Stomach smooth muscle (tissue), 2 donors: ENCODE results near the gene TRIM24.
"Not testable (repeated sequence)": the region's sequence is repeated elsewhere in the genome, so short reads cannot be mapped to it uniquely, and the experiment has no call there.

Experiments used
- H3K27ac ChIP-seq: one replicate; pipeline ENCODE4 v1.7.0; 2013; ENCODE audit warnings: mild to moderate bottlenecking, low read length, inconsistent platforms
- H3K27me3 ChIP-seq, 2 donors: one replicate each; pipeline ENCODE4 v1.7.0; 2013; ENCODE audit warnings: low read length in 2 of 2; ENCODE audit not compliant: insufficient read depth in 2 of 2, control insufficient read depth in 1 of 2
- H3K36me3 ChIP-seq, 2 donors: one replicate each; pipeline ENCODE4 v1.7.0; 2013; ENCODE audit warnings: low read length in 2 of 2; ENCODE audit not compliant: control insufficient read depth in 2 of 2, insufficient read depth in 2 of 2
- H3K4me1 ChIP-seq: one replicate; pipeline ENCODE4 v1.7.0; 2013; ENCODE audit warnings: low read length; ENCODE audit not compliant: control insufficient read depth, insufficient read depth
- H3K4me3 ChIP-seq, 2 donors: one replicate each; pipeline ENCODE4 v1.7.0; 2013; ENCODE audit warnings: low read length in 2 of 2
- H3K9ac ChIP-seq, 2 donors: one replicate each; pipeline ENCODE4 v1.7.0; 2013; ENCODE audit warnings: low read length in 2 of 2, mild to moderate bottlenecking in 1 of 2
- H3K9me3 ChIP-seq, 2 donors: one replicate each; pipeline ENCODE4 v1.7.0; 2013; ENCODE audit warnings: low read length in 2 of 2; ENCODE audit not compliant: control insufficient read depth in 2 of 2
- donor health status: healthy.
- donor health status: Pancreatic carcinoma.

Gene TRIM24

GRCh38 chr7:138499340-138499739 lies 39.3 kb downstream of the TRIM24 start:
- Histone ChIP-seq H3K27ac (no peak overlapping the region), H3K4me3 (no peak overlapping the region)

GRCh38 chr7:138500303-138500702 lies 40.2 kb downstream of the TRIM24 start:
- H3K27ac ChIP-seq, H3K4me3 ChIP-seq, H3K27me3 ChIP-seq, H3K36me3 ChIP-seq, H3K9ac ChIP-seq, H3K4me1 ChIP-seq, H3K9me3 ChIP-seq: not testable (repeated sequence)

More at GRCh38 chr7:138499340-138499739, 39.3 kb downstream of the TRIM24 start:
- Histone ChIP-seq H3K27me3 (no peaks in the 10 kb centered on the region), H3K4me1 (no peaks in the 10 kb centered on the region), H3K9me3 (no peaks in the 10 kb centered on the region), H3K36me3 (no peaks in the 10 kb centered on the region), H3K9ac (no peak overlapping the region)

- Histone ChIP-seq H3K4me1 (no peaks in the 10 kb centered on the region), H3K9ac (no peak overlapping the region), H3K9me3 (no peaks in the 10 kb centered on the region), H3K4me3 (no peak overlapping the region), H3K27me3 (no peaks in the 10 kb centered on the region), H3K27ac (no peak overlapping the region), H3K36me3 (no peaks in the 10 kb centered on the region)
These were observed 40.8 kb downstream of the TRIM24 start for GRCh38 chr7:138500892-138501291.

- H3K4me3 ChIP-seq, result no peak overlapping the region
- H3K9ac ChIP-seq, result no peak overlapping the region
- no peak overlapping the region for H3K27ac ChIP-seq
- no peaks in the 10 kb centered on the region for H3K9me3 ChIP-seq
- no peaks in the 10 kb centered on the region for H3K36me3 ChIP-seq
- no peaks in the 10 kb centered on the region for H3K4me1 ChIP-seq
- H3K27me3 ChIP-seq, result no peaks in the 10 kb centered on the region
These were observed 42.1 kb downstream of the TRIM24 start for GRCh38 chr7:138502023-138502767.

- no peaks in the 10 kb centered on the region for H3K9me3 ChIP-seq
- H3K27me3 ChIP-seq, result no peaks in the 10 kb centered on the region
- peaks cover 2% of the 10 kb centered on the region for H3K4me1 ChIP-seq
- H3K9ac ChIP-seq, result no peak overlapping the region
- H3K4me3 ChIP-seq, result no peak overlapping the region
- H3K36me3 ChIP-seq, result no peaks in the 10 kb centered on the region
- no peak overlapping the region for H3K27ac ChIP-seq
These were observed 45.4 kb downstream of the TRIM24 start for GRCh38 chr7:138505361-138505873.

GRCh38 chr7:138506764-138507163 lies 46.7 kb downstream of the TRIM24 start:
- Histone ChIP-seq H3K4me3 (no peak overlapping the region), H3K4me1 (peaks cover 2% of the 10 kb centered on the region), H3K9me3 (no peaks in the 10 kb centered on the region), H3K27ac (no peak overlapping the region), H3K9ac (no peak overlapping the region), H3K27me3 (no peaks in the 10 kb centered on the region), H3K36me3 (no peaks in the 10 kb centered on the region)

GRCh38 chr7:138510003-138510402 lies 49.9 kb downstream of the TRIM24 start:
- H3K9me3 ChIP-seq, result no peaks in the 10 kb centered on the region
- no peak overlapping the region for H3K4me3 ChIP-seq
- H3K36me3 ChIP-seq, result peaks cover 0 to 2% of the 10 kb centered on the region in 2 donors
- H3K4me1 ChIP-seq, result peaks cover 2% of the 10 kb centered on the region
- no peak overlapping the region for H3K9ac ChIP-seq
- no peak overlapping the region for H3K27ac ChIP-seq
- no peaks in the 10 kb centered on the region for H3K27me3 ChIP-seq

- peaks cover 0 to 2% of the 10 kb centered on the region in 2 donors for H3K36me3 ChIP-seq
- no peaks in the 10 kb centered on the region for H3K27me3 ChIP-seq
- H3K9me3 ChIP-seq, result no peaks in the 10 kb centered on the region
- no peak overlapping the region for H3K27ac ChIP-seq
- H3K9ac ChIP-seq, result no peak overlapping the region
- H3K4me3 ChIP-seq, result no peak overlapping the region
- H3K4me1 ChIP-seq, result peaks cover 2% of the 10 kb centered on the region
These were observed 52.2 kb downstream of the TRIM24 start for GRCh38 chr7:138512092-138512858.

GRCh38 chr7:138512885-138513284 lies 52.8 kb downstream of the TRIM24 start:
- no peak overlapping the region for H3K9ac ChIP-seq
- no peaks in the 10 kb centered on the region for H3K27me3 ChIP-seq
- H3K9me3 ChIP-seq, result no peaks in the 10 kb centered on the region
- H3K4me3 ChIP-seq, result no peak overlapping the region
- peaks cover 2% of the 10 kb centered on the region for H3K4me1 ChIP-seq
- no peak overlapping the region for H3K27ac ChIP-seq
- peaks cover 0 to 2% of the 10 kb centered on the region in 2 donors for H3K36me3 ChIP-seq

GRCh38 chr7:138513344-138513871 lies 53.3 kb downstream of the TRIM24 start:
- no peaks in the 10 kb centered on the region for H3K27me3 ChIP-seq
- H3K9me3 ChIP-seq, result no peaks in the 10 kb centered on the region
- no peak overlapping the region for H3K9ac ChIP-seq
- no peak overlapping the region for H3K4me3 ChIP-seq
- H3K4me1 ChIP-seq, result peaks cover 2% of the 10 kb centered on the region
- peaks cover 0 to 2% of the 10 kb centered on the region in 2 donors for H3K36me3 ChIP-seq
- H3K27ac ChIP-seq, result no peak overlapping the region
